ENCODE results near the gene FAM117A.

- peak; percentile 61 to 76 (median 69) for TF ChIP-seq CTCF (IDR thresholded peaks at IDR 0.05)
- peak; percentile 85 for TF ChIP-seq POLR2A (IDR thresholded peaks at IDR 0.05)
These were observed 56.1 kb downstream of the FAM117A start, which contains the start of gene SLC35B1 for GRCh38 chr17:49707608-49708514.

All from right lobe of liver (tissue), 4 donors.